IMR-90 (cell line): Measurements from ENCODE around the gene INTS2.

Experiments used
- BHLHE40 ChIP-seq: fragments of 150-350 bp; IDR thresholded peaks from 2 replicates; pipeline ENCODE4 v1.6.1; 2016; ENCODE audit warnings: mild to moderate bottlenecking, low read depth, low read length
- CEBPB ChIP-seq: IDR thresholded peaks from 2 replicates; pipeline ENCODE4 v1.6.1; 2012; ENCODE audit warnings: low read depth, low read length, improper control_type of control experiment
- CHD1 ChIP-seq: IDR thresholded peaks from 2 replicates; pipeline ENCODE4 v1.6.1; 2012; ENCODE audit warnings: low read depth, low read length, improper control_type of control experiment
- RFX5 ChIP-seq: IDR thresholded peaks from 2 replicates; pipeline ENCODE4 v1.8.0; 2012; ENCODE audit warnings: low read depth, mild to moderate bottlenecking, low read length, moderate library complexity
- TF ChIP-seq, protein P1 (sequence below): conservative IDR thresholded peaks from 2 replicates; pipeline ENCODE4 v1.5.1; 2012; ENCODE audit warnings: mild to moderate bottlenecking, low read depth, low read length, improper control_type of control experiment

DNA sequence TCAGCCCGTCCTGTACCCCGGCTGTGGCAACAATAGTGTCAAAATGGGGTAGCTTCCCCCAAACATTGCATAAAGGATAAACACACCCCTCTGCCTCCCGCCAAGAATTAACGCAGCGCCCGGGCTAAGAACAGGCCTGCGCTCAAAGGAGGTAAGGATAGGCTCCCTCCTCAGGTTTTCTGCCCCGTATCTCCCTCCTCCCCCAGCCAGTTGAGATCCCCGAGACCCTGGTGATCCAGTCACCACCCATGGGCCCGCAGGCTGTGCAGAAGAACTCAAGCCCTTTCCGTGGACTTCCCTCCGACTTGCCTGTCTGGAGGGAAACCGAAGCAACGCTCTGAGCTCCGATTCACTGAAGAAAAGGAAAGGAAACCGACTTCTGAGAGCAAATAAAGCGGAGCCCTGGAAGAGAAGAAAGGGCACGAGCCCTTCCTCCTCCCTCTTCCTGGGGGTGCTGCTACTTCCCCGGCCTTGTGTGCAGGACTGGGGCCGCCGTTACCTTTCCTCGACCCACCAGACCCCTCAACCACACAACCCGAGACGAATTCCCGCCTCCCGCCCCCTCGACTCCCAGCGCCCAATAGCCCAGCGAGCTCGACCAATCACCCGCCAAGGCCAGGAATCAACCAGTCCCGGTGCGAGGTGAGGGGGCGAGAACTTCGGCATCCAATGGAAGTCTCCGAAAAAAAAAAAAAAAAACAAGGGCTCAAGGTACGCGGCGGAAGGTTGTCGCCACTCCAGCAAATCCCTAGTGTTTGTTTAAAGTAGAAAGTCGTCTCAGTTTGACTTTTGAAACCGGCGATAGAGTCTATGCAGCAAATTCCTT is 64.6 kb downstream of the INTS2 start, which contains the start of gene BRIP1:
- TF ChIP-seq, protein P1, sequence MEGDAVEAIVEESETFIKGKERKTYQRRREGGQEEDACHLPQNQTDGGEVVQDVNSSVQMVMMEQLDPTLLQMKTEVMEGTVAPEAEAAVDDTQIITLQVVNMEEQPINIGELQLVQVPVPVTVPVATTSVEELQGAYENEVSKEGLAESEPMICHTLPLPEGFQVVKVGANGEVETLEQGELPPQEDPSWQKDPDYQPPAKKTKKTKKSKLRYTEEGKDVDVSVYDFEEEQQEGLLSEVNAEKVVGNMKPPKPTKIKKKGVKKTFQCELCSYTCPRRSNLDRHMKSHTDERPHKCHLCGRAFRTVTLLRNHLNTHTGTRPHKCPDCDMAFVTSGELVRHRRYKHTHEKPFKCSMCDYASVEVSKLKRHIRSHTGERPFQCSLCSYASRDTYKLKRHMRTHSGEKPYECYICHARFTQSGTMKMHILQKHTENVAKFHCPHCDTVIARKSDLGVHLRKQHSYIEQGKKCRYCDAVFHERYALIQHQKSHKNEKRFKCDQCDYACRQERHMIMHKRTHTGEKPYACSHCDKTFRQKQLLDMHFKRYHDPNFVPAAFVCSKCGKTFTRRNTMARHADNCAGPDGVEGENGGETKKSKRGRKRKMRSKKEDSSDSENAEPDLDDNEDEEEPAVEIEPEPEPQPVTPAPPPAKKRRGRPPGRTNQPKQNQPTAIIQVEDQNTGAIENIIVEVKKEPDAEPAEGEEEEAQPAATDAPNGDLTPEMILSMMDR, result no peak
- TF ChIP-seq BHLHE40 (no peak), RFX5 (no peak), CEBPB (no peak), CHD1 (no peak)
